Measurements from ENCODE around the gene NCKAP5.

NCKAP5 gene

DNA sequence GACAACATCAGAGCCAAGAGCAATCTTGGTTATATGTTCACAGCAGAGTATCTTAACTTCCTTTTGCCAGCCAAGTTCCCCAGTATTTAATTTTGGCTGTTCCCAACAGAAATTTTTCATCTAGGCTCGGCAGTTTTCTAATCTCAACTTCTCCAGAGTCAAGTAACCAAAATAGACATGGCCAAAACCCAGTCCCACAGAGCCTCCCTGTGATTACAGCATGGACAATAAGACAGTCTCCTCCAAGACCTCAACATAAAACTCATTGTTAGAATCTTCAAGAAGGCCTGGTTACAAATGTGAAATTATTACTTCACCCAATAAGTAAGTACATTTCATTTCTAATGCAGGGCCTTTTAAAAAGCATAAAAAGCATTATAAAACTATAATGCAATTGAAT is 445.7 kb downstream of the NCKAP5 start:
- no peak for DNase-seq

DNA sequence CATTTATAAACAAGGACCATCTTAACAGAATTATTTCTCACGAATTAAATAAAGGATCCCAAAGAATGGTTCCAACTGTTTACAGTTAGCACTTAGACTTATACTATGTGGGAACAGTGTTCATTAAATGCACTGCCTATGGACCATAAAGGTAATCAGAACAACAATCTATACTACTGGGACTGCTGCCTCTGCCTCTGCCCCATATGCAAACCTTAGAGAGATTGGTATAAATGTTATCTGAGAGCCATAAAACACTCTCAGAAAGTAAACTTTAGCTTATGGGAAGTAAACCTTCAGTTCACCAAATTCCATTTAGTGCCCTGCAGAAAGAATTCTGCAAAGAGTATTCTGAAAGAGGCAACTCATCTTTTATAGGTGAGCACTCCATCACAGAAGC is 448.0 kb downstream of the NCKAP5 start:
- DNase-seq, result no peak

DNA sequence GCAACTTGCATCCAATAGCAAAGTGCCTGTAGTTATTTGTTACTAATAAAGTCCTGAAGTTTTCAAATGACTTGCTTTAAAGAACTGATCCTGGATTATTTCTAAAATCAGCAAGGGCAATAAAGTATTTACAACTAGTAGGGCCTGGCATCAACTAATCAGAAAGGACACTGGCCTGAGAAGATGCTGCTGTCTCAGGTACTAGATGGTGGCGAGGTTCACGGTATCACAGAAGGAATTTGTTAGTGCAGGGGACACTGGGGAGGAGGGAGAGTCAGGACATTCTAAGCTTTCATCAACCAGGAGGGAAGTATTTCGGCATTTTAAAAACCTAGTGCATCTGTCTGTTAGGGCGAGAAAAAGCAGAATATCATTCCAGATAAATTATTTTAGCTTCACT is 458.1 kb downstream of the NCKAP5 start:
- DNase-seq, result no peak

DNA sequence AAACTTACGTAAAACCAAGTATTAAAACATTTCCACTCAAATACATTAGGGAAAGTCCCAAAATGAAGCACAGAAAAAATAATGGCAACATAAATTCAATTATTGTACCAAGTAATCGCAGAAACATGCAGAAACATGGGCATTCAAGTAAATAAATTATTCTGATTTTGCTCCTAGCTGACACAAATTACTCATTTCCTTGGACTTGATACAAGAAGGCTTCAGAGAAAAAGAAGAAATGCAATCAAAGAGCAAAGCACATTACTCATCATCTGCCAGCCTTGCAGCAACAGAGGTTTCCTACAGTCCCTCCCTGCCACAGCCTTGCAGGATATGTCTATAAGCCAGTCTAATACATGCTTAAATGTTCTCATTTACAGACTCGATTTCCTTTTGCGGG is 458.5 kb downstream of the NCKAP5 start:
- DNase-seq, result no peak

DNA sequence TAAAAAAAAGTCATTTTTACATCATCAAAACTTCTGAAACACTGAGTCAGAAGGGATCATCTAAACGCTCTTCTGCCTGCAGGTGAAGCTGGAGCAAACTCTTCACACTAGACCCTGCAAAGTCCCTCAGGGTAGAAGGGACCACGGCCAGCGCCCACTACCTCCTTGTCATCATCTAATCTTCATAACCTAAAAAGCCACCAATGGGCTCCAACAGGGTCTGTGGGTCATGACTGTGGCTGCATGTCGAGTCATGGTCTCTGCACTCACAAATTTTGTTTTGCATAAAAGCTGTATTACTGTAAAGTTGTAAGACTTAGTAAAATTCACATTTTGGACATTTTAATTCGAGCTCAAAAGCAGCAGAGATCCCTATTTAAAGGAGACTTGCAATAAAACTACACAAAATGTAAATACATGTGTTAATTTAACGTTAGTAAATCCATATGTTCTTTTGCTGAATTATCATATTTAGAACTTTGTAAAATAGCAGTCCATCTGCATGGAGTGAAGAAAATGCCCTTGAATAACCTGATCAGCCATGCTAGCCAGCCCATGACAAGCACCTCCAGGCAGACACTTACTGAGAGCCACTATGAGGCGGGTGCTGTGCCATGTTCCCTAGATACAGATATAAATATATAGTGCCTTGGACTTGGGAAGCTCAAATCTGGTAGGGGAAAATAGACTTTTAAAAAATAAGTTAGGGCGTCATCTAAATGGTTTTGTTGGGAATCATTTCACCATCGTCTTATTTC is 461.0 kb downstream of the NCKAP5 start:
- DNase-seq, result no peak

DNA sequence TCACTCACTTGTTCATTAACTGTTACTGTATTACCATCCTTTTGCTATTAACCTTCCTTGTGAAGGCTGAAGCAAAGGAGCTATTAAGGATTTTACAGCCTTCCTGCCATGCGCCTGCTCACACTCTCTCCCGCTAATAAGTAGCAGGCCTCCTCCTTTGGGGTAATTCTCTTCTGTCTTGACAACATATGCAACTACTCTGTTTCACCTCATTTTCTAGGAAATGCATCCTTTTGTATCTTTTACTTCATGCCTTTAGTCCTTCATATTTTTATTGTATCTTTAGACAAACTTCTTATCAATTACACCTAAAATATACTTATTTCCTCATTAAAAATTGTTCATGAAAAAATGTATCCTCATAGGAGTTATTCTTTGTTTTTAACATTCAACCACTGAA is 463.4 kb downstream of the NCKAP5 start:
- DNase-seq, result no peak

DNA sequence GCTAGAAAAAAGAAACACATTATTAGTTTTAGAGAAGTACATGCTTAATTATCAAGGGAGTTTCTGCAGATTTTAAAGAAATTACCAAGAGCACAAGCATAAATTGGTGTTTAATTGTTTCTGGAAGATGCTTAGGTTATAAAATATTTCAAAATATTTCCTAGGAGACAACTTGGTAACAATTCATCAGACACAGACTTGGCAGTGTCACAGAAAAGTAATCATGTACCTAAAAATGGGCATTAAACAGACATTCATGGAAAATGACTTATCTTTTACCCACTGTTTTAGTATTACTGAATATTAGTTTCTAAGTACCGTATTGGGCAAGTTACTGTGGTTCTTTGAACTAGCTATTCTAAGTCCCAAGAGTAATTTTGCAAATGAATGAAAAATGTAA is 469.5 kb downstream of the NCKAP5 start:
- DNase-seq, result no peak

DNA sequence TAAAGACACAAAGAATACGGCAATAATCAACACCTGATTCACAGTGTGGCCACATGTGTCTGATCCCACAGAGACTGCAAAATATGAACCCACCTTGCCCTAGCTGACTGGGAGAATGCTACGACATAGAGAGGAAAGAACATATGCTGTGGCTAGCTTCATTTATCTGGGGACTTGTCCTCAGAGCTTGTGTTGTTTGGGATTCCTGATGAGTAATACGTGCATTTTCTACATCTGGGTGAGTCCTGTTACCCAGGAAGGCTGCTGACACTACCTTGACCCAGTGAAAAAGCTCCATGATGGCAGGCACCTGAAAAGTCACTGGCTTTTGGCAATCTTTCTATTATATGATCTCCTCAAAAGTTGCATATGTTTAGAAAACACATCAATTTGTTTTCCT is 470.6 kb downstream of the NCKAP5 start:
- no peak for DNase-seq

DNA sequence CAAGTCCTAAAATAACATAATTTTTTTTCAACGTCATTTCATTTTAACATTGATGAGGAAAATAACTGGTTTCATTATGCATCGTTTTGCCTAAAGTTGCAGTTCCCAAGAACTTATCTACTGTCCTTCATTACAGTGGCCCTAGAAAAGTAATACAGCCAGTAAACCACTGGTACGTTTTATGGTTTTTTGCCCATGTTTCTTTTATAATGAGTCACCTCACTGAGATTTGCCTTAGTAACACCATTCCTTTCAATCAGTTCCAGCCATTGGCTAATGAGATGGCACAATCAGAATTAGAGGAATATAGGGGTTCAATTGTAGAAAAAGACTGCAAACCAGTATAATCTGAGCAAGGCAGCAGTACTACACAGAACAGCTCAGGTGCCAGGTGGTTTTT is 475.7 kb downstream of the NCKAP5 start:
- no peak for DNase-seq

DNA sequence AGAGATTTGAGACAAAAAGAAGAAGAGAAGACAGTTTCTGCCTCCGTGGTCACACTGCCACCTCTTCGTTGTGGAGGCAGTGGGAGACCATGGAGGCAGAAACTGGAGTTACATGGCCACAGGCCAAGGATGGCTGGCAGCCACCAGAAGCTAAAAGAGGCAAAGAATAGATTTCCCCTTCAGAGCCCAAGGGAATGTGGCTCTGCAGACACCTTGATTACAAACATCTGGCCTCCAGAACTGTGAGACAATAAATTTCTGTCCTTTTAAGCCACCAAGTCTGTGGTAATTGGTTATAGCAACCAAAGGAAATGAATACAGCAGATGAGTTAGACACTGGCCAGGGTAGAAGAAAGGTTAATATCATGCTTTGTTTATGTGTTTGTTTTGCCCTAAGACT is 477.9 kb downstream of the NCKAP5 start:
- DNase-seq, result peak; percentile 4

DNA sequence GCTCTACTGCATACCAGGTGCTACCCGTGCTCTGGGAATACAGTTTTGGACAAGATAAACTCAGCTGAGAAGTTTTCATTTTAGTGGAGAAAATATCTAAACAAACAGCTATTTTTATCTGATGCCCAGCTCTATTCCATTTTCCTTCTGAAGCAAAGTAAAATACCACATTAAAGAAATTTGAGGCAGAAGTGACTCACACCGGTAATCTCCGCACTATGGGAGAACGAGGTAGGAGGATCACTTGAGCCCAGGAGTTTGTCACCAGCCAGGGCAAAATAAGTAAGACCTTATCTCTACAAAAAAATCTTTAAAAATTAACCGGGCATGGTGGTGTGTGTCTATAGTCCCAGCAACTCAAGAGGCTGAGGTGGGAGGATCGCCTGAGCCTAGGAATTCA is 482.1 kb downstream of the NCKAP5 start:
- no peak for DNase-seq

DNA sequence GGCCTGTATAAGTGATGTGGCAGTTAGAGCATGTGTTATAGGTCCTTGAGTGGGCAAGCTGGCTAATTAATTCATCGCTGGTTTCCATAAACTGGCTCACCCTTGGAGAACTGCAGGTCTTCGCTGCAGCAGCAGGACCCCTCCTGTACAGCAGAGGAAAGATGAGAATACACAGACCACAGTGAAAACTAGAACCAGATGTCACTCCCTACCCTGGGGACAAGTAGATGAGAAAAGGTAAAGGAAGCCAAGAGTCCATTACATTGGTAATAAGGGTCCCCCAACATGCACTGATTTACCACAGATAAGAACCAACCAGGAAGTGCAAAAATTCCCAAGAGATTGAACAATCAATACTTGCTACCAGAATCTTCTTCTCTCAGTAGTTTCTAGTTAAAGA is 482.6 kb downstream of the NCKAP5 start:
- no peak for DNase-seq

DNA sequence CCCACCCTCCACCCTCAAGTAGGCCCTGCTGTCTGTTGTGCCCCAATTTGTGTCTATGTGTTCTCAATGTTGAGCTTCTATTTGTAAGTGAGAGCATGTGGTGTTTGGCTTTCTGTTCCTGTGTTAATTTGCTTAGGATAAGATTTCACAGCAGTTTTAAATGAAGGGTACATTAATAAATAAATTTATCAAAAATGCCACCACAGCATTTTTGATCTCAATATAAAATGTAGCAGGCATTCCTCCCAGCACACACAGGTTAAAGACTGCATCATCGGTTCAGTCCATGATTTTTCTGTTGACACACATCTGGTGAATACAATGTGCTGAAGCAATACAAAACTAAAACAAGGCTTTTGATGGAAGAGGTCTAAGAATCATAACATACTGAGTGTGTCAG is 486.2 kb downstream of the NCKAP5 start:
- no peak for DNase-seq

DNA sequence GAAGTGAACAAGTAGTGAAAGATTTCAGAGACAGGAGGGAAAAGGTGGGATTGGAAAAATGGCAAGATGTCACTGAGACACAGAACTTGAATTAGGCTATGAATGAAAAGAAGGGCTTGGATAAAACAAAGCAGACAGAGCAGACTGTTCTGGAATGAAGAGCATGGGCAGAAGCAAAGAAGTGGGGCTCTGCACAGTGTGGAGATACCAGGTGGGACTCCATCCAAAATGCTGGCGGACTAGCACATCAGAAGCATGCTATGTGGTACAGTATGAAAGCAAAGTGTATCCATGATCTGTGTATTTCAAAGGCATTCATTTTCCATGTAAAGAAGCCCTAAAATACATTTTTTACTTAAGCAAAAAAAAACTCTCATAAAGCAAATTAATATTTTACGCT is 487.4 kb downstream of the NCKAP5 start:
- DNase-seq, result no peak

DNA sequence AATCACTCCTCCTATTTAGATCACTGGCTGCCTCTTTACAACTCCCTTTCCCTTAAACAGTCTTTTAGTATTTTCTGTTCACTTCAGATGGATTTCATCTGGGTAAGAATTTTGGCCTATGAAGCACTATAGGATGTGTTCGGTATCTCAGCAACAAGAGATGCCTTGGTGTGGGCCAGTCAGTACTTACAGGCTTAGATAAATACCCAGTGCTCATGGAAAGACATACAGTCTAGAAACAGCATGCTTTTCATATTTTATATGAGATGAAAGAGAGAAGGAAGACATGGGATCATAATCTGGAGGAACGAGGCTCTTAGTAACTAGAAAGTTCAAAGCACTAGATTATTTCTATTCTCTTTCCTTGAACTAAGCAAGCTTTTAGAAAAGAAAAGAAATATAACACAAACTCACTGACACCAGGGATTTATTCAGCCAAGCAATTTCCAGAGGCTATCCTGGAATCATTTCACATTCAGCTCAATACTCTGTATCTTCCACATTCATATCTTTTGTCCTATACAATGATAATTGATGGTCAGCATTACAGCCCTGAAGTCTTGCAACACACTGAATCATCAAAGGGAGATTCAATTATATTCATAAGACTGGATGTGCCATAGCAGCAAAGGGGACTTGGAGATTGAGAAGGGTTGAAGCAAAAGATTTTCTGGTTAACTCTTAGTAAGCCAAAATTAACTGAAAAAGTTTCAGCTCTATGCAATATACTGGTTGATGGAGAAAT is 489.4 kb downstream of the NCKAP5 start:
- DNase-seq, result no peak

DNA sequence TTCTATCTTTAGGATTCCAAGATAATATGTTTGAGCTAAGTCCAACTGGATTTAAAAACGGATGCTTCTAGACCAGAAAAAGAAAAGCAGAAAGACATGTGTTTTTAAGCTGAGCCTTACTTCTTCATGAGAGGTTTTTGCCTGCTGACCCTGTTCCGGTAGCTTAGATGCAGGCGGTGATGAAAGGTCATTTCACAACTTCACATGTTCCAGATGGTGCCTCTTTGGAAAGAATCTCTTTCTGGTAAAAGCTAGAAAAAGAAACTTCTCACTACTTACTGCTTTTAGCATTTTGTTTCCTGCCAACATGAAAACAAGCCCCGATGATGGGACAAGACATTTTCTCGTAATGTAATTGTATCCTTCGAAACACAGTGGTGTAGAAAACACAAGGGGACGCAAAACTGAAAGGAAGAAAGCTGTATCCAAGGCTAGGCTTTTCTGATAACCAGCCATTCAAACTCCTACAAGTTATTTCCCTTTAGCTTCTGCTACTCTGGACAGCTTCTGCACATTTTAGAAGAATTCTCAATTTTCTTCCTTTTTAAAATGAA is 490.9 kb downstream of the NCKAP5 start:
- no peak for DNase-seq

DNA sequence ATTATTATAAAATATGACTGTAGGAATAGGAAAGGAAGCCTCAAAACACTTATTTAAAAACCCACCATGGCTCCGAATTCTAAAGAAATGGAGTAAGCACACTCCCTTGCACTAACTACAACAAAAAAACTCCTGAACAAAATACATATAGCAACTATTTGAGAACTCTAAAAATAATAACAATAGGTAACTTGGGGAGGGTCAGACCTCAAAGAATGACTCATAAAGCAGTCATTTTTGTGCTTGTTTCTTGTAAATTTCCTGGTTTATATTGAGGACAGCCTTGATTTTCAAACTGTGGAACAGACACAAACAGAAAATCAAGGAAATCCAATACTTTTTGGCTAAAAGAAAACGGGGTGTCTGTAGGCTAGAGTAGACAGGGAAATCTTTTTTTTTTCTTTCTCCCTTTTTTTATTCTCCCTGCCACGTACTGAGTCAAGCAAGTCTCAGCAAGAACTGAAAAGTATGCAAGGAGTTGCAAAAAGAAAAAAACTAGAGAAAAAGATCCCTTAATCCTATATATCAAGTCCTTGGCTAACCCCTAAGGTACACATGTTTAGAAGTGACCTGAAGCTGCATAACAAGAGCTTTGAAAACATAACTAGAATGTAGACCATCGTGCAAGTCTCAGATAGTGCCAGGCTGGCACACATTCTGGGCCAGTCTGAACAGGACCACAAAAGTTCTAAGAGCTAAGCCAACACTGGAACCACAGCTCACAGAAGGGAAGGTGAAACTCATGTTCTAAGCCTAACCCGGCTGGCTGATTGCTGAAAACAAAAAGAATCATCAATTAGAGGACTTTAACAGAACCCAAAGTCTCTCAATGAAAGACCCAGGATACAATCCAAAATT is 495.2 kb downstream of the NCKAP5 start:
- no peak for DNase-seq

DNA sequence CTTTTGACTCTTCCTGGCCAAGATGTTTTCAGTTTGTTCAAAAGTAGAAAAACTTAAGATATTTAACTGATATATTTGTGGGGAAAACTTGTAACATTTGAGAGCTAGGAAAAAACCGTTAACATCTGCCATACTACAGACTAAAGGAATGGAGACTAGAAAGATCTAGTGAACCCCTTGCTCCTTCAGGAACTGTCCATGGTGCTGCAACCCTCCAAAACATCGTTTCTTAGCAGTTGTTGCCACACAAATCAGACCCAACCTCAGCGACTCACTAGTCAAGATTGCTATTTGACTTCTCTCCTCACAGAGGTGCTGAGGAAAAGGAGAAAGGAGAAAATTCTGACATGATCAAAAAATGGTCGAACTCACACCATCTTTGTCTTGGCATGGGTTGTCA is 504.5 kb downstream of the NCKAP5 start:
- DNase-seq, result no peak

DNA sequence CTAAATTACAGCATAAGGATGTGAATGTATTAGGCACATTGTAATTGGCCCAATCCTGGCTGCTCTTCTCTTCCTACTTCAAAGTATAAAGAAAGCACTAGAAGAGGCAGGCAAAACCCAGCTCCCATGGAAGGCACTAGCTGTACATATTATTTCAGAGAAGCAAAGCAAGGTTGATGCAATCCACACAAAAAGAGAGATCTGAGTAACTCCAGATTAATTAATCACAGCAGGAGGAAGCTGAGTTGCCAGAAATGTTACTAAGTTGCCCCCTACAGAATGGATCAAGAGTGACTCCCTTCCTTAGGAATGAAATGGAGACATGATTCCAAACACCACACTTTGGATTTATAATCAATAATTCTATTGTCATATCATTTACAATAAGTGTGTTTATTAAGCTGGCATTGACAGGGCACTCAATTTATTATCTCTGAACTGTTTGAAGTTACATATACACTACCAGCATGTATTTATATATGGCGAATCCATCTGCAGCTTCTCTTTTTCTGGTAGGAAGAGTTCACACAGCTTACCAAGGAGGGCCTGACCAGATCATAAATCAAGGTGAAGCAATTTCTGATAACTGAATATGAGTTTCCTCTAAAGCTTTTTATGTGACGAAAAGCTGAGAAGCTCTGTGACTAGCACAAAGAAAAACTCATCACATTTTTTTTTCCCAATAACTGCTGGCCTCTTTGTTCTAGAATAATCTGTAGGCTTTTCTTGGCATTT is 505.2 kb downstream of the NCKAP5 start:
- DNase-seq, result no peak

DNA sequence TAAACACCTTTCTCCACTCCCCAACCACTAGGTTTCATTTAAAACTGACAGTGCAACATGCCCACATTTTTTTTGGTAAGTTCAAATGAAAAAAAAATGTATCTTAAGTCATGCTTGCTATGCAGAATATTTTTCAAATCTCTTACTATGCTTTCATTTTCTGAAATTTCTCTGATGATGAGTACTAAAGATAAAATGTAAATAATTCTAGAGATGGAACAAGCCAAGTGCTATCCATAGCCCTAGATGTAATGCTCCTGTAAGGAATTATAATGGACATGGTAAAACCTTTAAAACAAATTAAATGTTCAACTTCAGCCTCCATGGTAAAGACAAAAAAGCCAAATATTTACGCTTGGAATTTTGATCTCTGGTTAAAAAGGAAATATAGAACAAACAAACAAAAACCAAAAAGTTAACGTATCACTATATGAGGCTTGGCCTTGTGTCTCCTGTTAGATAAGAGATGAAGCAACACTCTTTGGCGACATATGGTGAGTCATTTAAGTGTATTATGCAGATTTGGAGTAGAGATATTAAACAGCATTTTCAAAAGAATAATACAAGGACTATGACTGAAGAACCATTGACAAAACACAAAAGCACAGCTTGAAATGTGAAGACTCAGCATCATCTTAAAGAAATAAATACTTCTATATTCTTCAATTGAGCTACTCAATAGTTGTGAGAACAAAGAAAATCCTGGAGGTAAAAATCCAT is 506.2 kb downstream of the NCKAP5 start:
- DNase-seq, result peak; percentile 61

DNA sequence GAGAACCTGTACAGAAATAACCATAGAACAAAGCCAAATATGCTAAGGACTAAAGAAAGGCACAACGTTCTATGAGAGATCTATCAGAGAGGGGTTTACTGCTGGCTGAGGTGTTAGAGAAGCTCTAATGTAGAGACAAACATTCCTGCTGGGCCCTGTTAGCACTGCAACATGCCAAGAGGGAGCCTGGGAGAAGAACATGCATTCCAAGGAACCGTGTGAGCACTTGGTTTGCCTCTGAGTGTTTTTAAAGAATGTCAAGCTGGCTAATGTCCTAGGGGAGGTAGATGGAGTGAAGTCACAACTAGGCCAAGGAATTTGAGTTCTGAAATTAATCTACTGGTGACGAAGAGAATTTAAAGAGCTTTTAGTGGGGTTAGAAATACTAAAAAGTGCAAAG is 514.0 kb downstream of the NCKAP5 start:
- DNase-seq, result peak; percentile 38

DNA sequence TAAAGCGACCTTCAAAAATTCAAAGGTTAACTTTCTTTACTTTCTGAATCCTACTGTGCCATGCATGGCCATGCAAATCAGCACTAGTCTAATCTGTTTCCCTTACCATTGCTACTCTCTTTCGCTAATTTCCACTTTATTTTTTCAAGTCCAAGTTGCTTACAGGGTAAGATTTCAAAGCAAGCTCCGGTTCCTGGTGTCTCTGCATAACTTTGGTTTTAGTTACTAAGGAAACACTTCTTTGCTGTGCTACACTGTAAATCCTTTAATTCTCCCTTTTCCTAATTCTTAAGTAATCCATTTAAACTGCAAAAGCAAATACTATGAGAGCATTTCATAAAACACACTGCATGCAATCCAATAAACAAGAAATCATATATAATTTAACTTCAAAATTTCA is 514.7 kb downstream of the NCKAP5 start:
- DNase-seq, result peak; percentile 61

All from NCI-H82 (cell line).